ENCODE results near the gene FLAD1.

DNA sequence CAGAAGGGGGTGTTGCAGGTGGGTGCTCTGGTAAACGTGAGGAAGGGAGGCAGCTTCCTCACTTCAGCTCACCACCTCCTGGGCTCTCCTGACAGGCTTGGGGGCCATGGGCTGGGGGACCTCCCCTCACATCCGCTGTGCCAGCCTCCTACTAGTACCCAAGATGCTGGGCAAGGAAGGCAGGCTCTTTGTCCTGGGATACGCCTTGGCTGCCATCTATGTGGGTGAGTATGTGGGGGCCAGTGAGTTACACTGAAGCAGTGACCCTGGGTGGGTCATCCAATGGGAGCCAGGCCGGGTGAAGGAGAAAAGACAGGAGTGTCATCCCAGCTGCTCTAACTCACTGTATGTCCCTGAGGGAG lies 56.1 kb downstream of the FLAD1 start:
- no peak for TF ChIP-seq POLR2AphosphoS5 (IDR thresholded peaks at IDR 0.05; ENCODE audit: low read depth, low read length)
- no peak for TF ChIP-seq TAF1 (IDR thresholded peaks at IDR 0.05; ENCODE audit: borderline replicate concordance, low read depth, low read length)
